Measurements from ENCODE around the gene EEF1AKMT1. TPM values are rescaled to one million over a fixed set of nuclear protein-coding genes. Genes with fewer than 3 reads are reported as not detected.

Gene EEF1AKMT1
- total RNA-seq, 2 experiments from 2014 or later: 16.5 to 18.4 TPM

DNA sequence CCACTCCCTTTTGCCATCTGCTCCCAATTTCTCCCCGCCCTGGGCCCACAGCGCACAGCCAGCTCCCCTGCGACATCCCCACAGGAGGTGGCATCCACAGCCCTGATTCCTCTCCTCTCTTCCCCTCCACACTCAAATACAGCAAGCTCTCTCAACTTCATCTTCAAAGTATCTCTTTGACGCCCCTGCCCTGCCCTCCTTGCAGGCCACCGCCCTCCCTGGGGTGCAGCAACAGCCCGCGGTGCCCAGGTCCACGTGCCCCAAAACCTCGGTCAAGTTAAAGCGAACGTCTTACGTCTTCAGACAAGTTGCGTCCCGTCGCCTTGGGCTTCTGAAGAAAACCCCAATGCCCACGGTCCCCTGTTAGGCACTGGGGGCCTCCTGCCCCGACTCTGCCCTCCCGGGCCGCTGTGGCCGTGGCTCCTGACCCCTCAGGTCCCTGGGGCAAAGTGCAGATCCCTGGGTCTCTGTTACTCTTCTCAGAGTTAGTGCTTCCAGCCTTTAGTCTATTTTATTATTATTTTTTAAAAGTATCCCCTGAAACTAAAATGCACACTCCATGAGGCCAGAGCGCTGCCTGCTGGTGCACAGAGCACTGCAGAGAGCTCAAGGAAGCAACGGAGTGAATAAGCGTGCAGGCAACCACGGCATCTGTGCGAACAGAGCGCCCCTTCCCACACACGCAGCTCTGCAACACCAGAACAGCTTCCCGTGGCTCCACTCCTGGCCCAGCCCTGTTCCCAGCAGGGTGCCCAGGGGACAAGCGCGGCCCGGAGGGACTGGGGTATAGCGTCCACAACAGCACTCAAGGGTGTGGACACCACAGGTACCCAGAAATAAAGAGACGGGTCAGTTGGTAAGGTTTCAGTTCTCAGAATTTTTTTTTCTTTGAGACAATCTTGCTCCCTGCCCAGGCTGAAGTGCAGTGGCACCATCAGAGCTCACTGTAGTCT is 43.9 kb downstream of the EEF1AKMT1 start:
- DNase-seq: no peak
- Mint-ChIP-seq H3K27me3 (no peaks in the 10 kb centered on the region), H3K36me3 (peaks cover 18% of the 10 kb centered on the region), H3K4me1 (ENCODE audit: low read depth) (no peaks in the 10 kb centered on the region), H3K4me3 (no peak overlapping the region), H3K27ac (no peak overlapping the region), H3K9me3 (no peaks in the 10 kb centered on the region)
- POLR2A ChIA-PET: no interaction called here
- CTCF ChIA-PET: no interaction called here
- intact Hi-C loops (cut with micrococcal nuclease): no loop called here

DNA sequence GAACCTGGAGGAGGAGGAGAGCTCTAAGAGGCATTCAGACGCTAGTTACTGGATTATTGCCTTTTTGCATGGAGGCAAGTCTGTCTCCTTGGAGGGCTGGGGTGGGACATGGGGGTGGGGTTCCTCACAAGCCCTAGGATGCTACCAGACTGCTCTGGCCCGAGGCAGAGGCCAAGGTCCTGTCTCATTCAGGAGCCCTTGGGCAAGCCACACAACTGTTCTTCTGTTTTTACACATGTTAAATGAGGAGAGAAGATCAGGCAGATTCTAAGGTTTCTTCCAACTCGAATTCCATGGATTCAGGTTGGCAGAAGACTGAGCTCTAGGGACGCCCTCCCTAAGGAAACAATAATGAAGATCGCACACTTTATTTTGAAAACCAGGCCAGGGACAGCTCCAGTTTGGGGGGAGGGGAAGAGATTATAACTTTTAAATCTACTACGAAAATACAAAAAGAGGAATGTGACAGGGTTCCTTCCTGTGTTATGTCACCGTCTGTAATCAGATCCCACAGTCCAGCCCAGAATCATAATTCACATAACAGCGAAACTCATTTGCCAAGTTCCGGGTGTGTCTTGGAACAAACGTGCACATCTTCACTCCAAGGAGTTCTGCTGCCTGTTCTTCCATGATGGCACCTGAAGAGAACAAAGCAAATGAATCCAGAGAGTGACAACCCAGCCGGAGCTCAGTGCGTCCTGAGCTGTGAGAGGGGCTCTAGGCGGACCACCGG is 45.0 kb downstream of the EEF1AKMT1 start:
- CTCF ChIA-PET: no interaction called here
- Mint-ChIP-seq H3K4me1 (ENCODE audit: low read depth) (no peaks in the 10 kb centered on the region), H3K36me3 (peaks cover 12% of the 10 kb centered on the region), H3K27me3 (no peaks in the 10 kb centered on the region), H3K4me3 (no peak overlapping the region), H3K9me3 (no peaks in the 10 kb centered on the region), H3K27ac (no peak overlapping the region)
- intact Hi-C loops (cut with micrococcal nuclease): no loop called here
- DNase-seq: no peak
- POLR2A ChIA-PET: no interaction called here

DNA sequence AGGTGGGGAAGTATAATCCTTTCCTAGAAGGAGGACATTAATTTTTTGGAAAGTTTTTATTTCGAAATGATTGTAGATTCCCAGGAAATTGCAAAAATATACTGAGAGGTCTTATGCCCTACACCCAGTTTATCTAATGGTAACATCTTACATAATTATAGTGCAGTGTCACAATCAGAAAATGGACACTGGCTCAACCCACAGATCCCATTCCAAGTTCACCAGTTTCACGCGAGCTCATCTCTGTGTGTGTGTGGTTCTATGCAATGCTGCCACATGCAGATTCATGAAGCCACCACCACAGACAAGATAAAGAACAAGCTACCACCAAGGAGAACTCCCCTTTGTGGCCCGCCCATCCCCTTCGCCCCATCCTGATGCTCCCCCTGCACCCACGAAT is 45.9 kb downstream of the EEF1AKMT1 start:
- H3K27ac Mint-ChIP-seq: no peak overlapping the region
- ChIA-PET CTCF (no interaction called here), POLR2A (no interaction called here)
- intact Hi-C loops (cut with micrococcal nuclease): no loop called here
- H3K4me1 Mint-ChIP-seq (ENCODE audit: low read depth): no peaks in the 10 kb centered on the region
- peaks cover 12% of the 10 kb centered on the region for H3K36me3 Mint-ChIP-seq
- no peaks in the 10 kb centered on the region for H3K9me3 Mint-ChIP-seq
- H3K27me3 Mint-ChIP-seq: peaks cover 2% of the 10 kb centered on the region
- no peak overlapping the region for H3K4me3 Mint-ChIP-seq
- no peak for DNase-seq

DNA sequence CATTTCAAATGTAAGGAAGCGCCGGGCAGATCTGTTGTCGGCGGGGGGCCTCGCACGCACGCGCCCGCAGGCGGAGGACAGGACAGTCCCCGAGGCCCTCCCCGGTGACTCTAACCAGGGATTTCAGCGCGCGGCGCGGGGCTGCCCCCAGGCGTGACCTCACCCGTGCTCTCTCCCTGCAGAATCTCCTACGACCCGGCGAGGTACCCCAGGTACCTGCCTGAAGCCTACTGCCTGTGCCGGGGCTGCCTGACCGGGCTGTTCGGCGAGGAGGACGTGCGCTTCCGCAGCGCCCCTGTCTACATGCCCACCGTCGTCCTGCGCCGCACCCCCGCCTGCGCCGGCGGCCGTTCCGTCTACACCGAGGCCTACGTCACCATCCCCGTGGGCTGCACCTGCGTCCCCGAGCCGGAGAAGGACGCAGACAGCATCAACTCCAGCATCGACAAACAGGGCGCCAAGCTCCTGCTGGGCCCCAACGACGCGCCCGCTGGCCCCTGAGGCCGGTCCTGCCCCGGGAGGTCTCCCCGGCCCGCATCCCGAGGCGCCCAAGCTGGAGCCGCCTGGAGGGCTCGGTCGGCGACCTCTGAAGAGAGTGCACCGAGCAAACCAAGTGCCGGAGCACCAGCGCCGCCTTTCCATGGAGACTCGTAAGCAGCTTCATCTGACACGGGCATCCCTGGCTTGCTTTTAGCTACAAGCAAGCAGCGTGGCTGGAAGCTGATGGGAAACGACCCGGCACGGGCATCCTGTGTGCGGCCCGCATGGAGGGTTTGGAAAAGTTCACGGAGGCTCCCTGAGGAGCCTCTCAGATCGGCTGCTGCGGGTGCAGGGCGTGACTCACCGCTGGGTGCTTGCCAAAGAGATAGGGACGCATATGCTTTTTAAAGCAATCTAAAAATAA is 52.1 kb downstream of the EEF1AKMT1 start:
- H3K4me1 Mint-ChIP-seq (ENCODE audit: low read depth): peaks cover 2% of the 10 kb centered on the region
- intact Hi-C loops (cut with micrococcal nuclease): no loop called here
- no peaks in the 10 kb centered on the region for H3K36me3 Mint-ChIP-seq
- no peak overlapping the region for H3K27ac Mint-ChIP-seq
- peaks cover 12% of the 10 kb centered on the region for H3K27me3 Mint-ChIP-seq
- H3K4me3 Mint-ChIP-seq: peak overlapping the region; percentile 26
- peak; percentile 20 for DNase-seq
- H3K9me3 Mint-ChIP-seq: no peaks in the 10 kb centered on the region
- POLR2A ChIA-PET: interaction anchor here (1.1 kb wide), 1 partner anchor 10 kb away, joined by 3 read pairs; no protein-coding TSS in a partner anchor
- CTCF ChIA-PET: interaction anchor here (1.1 to 2.4 kb wide), 3 partner anchors 11 to 18 kb away, joined by 3 to 7 read pairs (median 4); partner anchors contain the start of gene IL17D

DNA sequence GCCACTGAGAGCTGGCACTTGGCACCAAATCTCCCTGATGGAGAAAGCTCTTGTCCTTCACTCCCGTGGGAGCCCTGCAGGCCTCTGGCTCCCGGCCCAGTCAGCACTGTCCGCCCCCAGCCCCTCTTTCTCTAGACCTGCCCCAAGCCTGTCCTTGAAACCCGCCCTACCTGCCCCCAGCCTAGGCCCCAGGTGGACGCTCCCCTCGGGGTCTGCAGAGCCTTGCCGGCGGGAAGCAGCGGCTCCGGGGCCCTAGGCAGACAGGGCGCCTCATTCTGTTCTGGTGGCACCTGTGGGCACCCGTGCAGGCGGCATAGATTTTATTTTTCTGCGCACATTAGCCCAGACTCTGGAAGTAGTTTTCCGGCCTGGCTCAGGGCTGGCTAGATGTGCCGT is 52.7 kb downstream of the EEF1AKMT1 start:
- no peak for DNase-seq
- POLR2A ChIA-PET: interaction anchor here (0.5 kb wide), 1 partner anchor 144 kb away, joined by 4 read pairs; no protein-coding TSS in a partner anchor
- H3K27ac Mint-ChIP-seq: no peak overlapping the region
- H3K36me3 Mint-ChIP-seq: no peaks in the 10 kb centered on the region
- H3K4me1 Mint-ChIP-seq (ENCODE audit: low read depth): peaks cover 2% of the 10 kb centered on the region
- no peaks in the 10 kb centered on the region for H3K9me3 Mint-ChIP-seq
- intact Hi-C loops (cut with micrococcal nuclease): no loop called here
- H3K27me3 Mint-ChIP-seq: peaks cover 12% of the 10 kb centered on the region
- no peak overlapping the region for H3K4me3 Mint-ChIP-seq
- CTCF ChIA-PET: interaction anchor here (2.4 kb wide), 1 partner anchor 17 kb away, joined by 7 read pairs; the partner anchor contains the start of gene IL17D

DNA sequence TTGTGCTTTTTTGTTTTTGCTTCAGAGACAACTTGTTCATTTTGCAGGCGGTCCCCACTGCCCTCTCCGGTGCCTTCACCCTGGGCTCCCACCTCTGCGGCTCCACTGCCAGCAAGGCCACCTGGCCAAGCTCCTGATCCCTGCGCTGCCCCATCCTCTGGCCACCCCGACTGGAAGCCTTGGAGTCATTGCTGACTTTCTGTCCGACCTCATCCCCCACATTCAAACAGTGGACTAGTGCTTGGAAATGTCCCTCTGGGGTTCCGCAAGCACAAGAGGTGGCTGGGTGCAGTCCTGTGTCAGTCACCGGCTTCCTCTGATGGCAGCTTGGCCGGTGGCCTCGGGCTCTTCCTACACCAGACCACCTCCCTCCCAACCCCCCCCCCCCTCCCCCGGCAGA is 53.3 kb downstream of the EEF1AKMT1 start:
- intact Hi-C loops (cut with micrococcal nuclease): no loop called here
- ChIA-PET CTCF (no interaction called here), POLR2A (interaction anchor here (0.5 kb wide), 1 partner anchor 144 kb away, joined by 4 read pairs; no protein-coding TSS in a partner anchor)
- no peak for DNase-seq
- Mint-ChIP-seq H3K4me1 (ENCODE audit: low read depth) (peaks cover 2% of the 10 kb centered on the region), H3K27ac (no peak overlapping the region), H3K27me3 (peaks cover 12% of the 10 kb centered on the region), H3K9me3 (no peaks in the 10 kb centered on the region), H3K4me3 (no peak overlapping the region), H3K36me3 (no peaks in the 10 kb centered on the region)

DNA sequence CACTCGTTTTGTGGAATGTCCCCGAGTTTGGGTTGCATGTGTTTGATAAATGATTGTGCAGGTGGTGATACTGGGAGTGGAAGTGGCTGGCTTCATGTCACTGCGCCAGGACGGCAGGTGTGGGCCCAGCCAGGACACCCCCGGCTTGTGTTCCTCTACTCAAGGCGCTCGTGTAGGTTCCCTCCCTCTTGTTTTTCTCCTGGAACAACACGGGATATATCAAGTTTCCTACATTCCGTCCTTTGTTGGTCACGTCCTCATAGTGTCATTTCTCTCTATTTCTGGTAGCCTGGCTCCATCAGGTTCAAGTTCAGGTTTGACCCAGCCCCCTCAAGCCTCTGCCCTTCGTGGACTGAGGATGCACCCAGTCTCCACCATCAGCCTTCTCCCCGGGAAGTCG is 54.0 kb downstream of the EEF1AKMT1 start:
- peaks cover 2% of the 10 kb centered on the region for H3K4me1 Mint-ChIP-seq (ENCODE audit: low read depth)
- CTCF ChIA-PET: no interaction called here
- H3K4me3 Mint-ChIP-seq: no peak overlapping the region
- DNase-seq: no peak
- no peaks in the 10 kb centered on the region for H3K36me3 Mint-ChIP-seq
- no peak overlapping the region for H3K27ac Mint-ChIP-seq
- intact Hi-C loops (cut with micrococcal nuclease): no loop called here
- H3K9me3 Mint-ChIP-seq: no peaks in the 10 kb centered on the region
- peaks cover 14% of the 10 kb centered on the region for H3K27me3 Mint-ChIP-seq
- POLR2A ChIA-PET: no interaction called here

DNA sequence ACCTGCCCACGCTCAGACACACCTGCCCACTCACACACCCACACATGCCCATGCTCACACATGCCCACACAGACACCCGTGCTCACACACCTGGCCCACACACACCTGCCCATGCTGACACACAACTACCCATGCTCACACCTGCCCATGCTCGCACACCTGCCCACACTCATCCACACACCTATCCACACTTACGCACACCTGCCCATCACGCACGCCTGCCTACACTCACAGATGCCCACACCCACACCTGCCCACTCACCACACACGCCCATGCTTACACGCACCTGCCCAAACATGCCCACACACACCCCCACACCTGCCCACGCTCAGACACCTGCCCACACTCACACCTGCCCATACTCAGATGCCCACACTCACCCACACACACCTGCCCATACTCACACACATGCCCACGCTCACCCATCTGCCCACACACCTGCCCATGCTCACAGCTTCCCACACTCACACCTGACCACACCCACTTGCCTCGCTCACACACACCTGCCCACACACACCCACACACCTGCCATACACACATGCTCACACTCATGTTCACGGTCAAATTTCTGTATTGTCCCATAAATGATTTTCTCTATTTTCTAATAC is 54.7 kb downstream of the EEF1AKMT1 start:
- peaks cover 15% of the 10 kb centered on the region for H3K27me3 Mint-ChIP-seq
- H3K36me3 Mint-ChIP-seq: no peaks in the 10 kb centered on the region
- no peak for DNase-seq
- CTCF ChIA-PET: no interaction called here
- no peaks in the 10 kb centered on the region for H3K9me3 Mint-ChIP-seq
- H3K27ac Mint-ChIP-seq: no peak overlapping the region
- intact Hi-C loops (cut with micrococcal nuclease): no loop called here
- H3K4me1 Mint-ChIP-seq (ENCODE audit: low read depth): peaks cover 2% of the 10 kb centered on the region
- H3K4me3 Mint-ChIP-seq: no peak overlapping the region
- POLR2A ChIA-PET: no interaction called here

DNA sequence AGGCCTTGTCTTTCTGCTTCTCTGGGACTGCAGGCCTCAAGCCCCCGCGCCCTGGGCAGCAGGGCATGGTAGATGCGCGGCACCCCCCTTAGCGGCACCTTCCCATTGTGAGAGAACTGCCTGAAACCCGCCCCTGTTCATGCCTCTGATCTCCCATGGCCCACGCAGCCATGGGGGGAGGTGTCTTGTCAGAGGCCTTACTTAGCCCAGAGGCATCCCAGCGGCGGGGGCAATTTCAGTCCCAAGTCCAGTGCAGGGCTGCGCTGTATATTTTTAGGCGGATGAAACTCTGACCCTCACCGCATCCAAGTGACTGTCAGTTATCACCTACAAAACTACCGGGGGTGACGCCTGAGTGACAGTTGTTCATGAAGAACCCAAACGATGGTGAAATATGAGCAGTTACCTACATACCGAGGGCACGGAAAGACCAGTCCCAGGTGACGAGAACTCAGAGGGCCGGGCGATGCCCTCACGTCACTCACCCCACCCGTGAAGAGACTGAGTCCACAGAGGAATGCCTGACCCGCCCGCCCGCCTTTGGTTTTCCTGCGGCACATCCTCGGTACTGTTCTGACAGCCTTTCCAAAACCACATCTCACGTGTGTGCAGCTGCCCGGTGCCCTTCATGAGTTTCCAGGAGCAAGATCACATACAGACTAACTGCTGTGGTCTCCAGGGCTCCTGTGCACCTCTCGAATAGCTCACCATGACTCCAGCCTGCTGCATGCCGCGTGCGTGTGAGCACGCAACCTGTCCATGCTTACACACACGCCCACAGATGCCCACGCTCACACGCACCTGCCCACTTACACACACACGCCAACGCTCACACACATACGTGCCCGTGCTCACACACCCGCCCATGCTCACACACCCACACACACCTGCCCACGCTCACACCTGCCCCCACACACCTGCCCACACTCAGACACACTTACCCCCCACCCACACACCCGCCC is 55.9 kb downstream of the EEF1AKMT1 start:
- intact Hi-C loops (cut with micrococcal nuclease): no loop called here
- H3K27me3 Mint-ChIP-seq: peaks cover 15% of the 10 kb centered on the region
- H3K4me1 Mint-ChIP-seq (ENCODE audit: low read depth): peaks cover 5% of the 10 kb centered on the region
- H3K9me3 Mint-ChIP-seq: no peaks in the 10 kb centered on the region
- ChIA-PET POLR2A (interaction anchor here (0.8 kb wide), 1 partner anchor 20 kb away, joined by 3 read pairs; no protein-coding TSS in a partner anchor), CTCF (no interaction called here)
- no peak overlapping the region for H3K27ac Mint-ChIP-seq
- no peak for DNase-seq
- no peak overlapping the region for H3K4me3 Mint-ChIP-seq
- H3K36me3 Mint-ChIP-seq: no peaks in the 10 kb centered on the region

DNA sequence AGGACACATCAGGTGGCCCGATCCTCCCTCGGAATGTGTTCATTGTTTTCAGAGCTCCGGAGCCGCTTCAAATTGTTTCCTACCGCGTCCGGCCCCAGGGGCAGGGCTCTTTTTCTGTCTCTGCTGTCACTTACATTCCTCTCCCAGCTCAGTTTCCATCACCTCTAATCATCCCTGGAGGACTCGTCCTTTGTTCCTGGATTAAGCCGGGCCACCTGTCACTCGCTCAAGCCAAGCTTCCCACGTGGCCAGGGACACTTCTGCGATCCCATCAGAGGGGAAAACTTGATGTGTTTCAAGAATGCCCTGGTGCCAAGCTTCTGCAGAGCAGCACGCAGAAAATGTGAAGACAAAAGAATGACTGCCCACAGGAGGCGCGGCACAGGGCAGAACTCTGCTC is 56.8 kb downstream of the EEF1AKMT1 start:
- intact Hi-C loops (cut with micrococcal nuclease): no loop called here
- Mint-ChIP-seq H3K27me3 (peaks cover 11% of the 10 kb centered on the region), H3K27ac (no peak overlapping the region), H3K4me3 (no peak overlapping the region), H3K36me3 (no peaks in the 10 kb centered on the region), H3K9me3 (no peaks in the 10 kb centered on the region), H3K4me1 (ENCODE audit: low read depth) (peaks cover 7% of the 10 kb centered on the region)
- no peak for DNase-seq
- CTCF ChIA-PET: no interaction called here
- POLR2A ChIA-PET: interaction anchor here (0.8 kb wide), 1 partner anchor 19 kb away, joined by 3 read pairs; no protein-coding TSS in a partner anchor
